Hepatocyte (in vitro differentiated cells): ENCODE data around the gene SPSB1. TPM values are rescaled to one million over a fixed set of nuclear protein-coding genes. Genes with fewer than 3 reads are reported as not detected.

Source experiments
- DNase-seq: peaks from one replicate; pipeline ENCODE4 v3.0.0-alpha.2; 2016; ENCODE audit warnings: low spot score
- H2AFZ ChIP-seq: fragments of 200-600 bp; sonication (generic); 2 replicates; pipeline ENCODE4 v1.6.0; 2016; ENCODE audit warnings: antibody characterized with exemption, mild to moderate bottlenecking
- H3K27ac ChIP-seq: fragments of 200-600 bp; sonication (generic); 2 replicates; pipeline ENCODE4 v1.5.1; 2016; ENCODE audit warnings: mild to moderate bottlenecking
- H3K27me3 ChIP-seq: fragments of 200-600 bp; sonication (generic); 2 replicates; pipeline ENCODE4 v1.6.1; 2016
- H3K36me3 ChIP-seq: fragments of 200-600 bp; sonication (generic); replicated peaks from 2 replicates; pipeline ENCODE4 v1.5.1; 2016; ENCODE audit warnings: low read depth; ENCODE audit not compliant: insufficient read depth
- H3K4me1 ChIP-seq: fragments of 200-600 bp; sonication (generic); 2 replicates; pipeline ENCODE4 v1.5.1; 2016; ENCODE audit warnings: mild to moderate bottlenecking, moderate library complexity; ENCODE audit not compliant: insufficient read depth
- H3K4me2 ChIP-seq: fragments of 200-600 bp; sonication (generic); 2 replicates; pipeline ENCODE4 v1.6.0; 2016
- H3K4me3 ChIP-seq: fragments of 200-600 bp; sonication (generic); 2 replicates; pipeline ENCODE4 v1.5.1; 2016; ENCODE audit warnings: mild to moderate bottlenecking
- H3K79me2 ChIP-seq: fragments of 200-600 bp; sonication (generic); 2 replicates; pipeline ENCODE4 v1.6.0; 2017; ENCODE audit warnings: mild to moderate bottlenecking
- H3K9me2 ChIP-seq: fragments of 200-600 bp; sonication (generic); replicated peaks from 2 replicates; pipeline ENCODE4 v1.6.0; 2017; ENCODE audit warnings: mild to moderate bottlenecking; ENCODE audit not compliant: insufficient read depth
- H3K9me3 ChIP-seq: fragments of 200-600 bp; sonication (generic); 2 replicates; pipeline ENCODE4 v1.5.1; 2016; ENCODE audit warnings: low read depth, mild to moderate bottlenecking
- H4K20me1 ChIP-seq: fragments of 200-600 bp; sonication (generic); 2 replicates; pipeline ENCODE4 v1.6.0; 2016; ENCODE audit warnings: mild to moderate bottlenecking; ENCODE audit not compliant: insufficient read depth, poor library complexity, severe bottlenecking
- EZH2 ChIP-seq: fragments of 200-600 bp; sonication (generic); IDR thresholded peaks from 2 replicates; pipeline ENCODE4 v1.6.1; 2016; ENCODE audit warnings: antibody characterized with exemption, mild to moderate bottlenecking, borderline replicate concordance
- EZH2phosphoT487 ChIP-seq: fragments of 200-600 bp; sonication (generic); IDR thresholded peaks from one replicate; pipeline ENCODE4 v1.6.1; 2018; ENCODE audit warnings: antibody characterized with exemption, mild to moderate bottlenecking, low read depth, moderate library complexity; ENCODE audit not compliant: unreplicated experiment, severe bottlenecking
- WGBS: methylation state at CpG from one replicate; pipeline ENCODE4 v1.1.6; 2016; ENCODE audit warnings: low lambda C conversion rate; ENCODE audit errors: missing lambda C conversion rate; 5-methylcytosine and 5-hydroxymethylcytosine counted together
- polyA plus RNA-seq: library from polyadenylated mRNA; unstranded; fragments of >200 nt; fragmentation: Nextera tagmentation; extraction: Ambion mirVana; gene quantifications from 2 replicates; pipeline ENCODE4 v1.2.1, GENCODE V29; 2016
- total RNA-seq: library from RNA; depleted of rRNA; stranded (reverse); fragments of >200 nt; gene quantifications from 2 replicates; pipeline ENCODE4 v1.2.3, GENCODE V29; 2014
- TF ChIP-seq, protein P1 (sequence below): fragments of 200-600 bp; sonication (generic); IDR thresholded peaks from 2 replicates; pipeline ENCODE4 v1.5.1; 2016; ENCODE audit warnings: antibody characterized with exemption, mild to moderate bottlenecking; ENCODE audit not compliant: poor library complexity

The SPSB1 gene
- total and polyA plus RNA-seq, 2 experiments from 2014 or later: 61.3 to 102 TPM

DNA sequence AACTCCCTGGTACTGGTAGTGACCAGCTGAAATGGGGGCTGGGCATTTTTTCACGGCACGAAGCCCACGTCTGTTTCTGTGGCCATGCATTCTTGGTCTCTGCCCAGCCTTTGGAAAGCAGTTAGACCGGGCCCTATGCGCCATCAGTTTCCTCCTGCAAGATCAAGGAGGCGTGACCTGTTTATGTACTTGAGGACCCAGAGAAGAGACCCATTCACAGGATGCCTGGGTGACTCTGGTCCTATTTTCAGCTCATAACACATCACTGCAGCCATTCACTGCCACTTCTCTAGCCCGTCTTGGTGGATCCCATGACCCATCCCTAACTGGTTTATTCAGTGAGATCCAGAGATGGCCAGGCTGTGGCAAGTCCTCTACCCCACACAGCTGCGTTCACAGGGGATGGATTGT is 70.4 kb downstream of the SPSB1 start:
- H3K36me3 ChIP-seq: no peaks in the 10 kb centered on the region
- H3K79me2 ChIP-seq: peaks cover 78% of the 10 kb centered on the region
- H4K20me1 ChIP-seq: peaks cover 38% of the 10 kb centered on the region

DNA sequence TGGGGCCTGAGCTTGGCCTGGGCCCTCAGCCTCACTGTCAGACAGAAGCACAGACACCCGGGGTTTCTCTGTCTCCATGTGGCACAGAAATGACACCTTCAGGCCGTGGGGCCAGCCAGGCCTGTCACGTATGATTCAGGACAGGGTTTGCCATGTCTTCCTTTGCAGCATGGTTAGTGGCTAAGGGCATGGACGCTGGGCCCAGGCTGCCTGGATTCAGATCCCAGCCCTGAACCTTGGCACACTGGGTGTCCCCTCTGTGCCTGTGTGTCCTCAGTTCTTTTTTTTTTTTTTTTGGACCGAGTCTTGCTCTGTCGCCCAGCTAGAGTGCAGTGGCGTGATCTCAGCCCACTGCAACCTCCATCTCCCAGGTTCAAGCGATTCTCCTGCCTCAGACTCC is 73.6 kb downstream of the SPSB1 start:
- no peak for DNase-seq
- H3K36me3 ChIP-seq: no peaks in the 10 kb centered on the region
- H3K27ac ChIP-seq: no peak overlapping the region

More for the DNA sequence above, 70.4 kb downstream of the SPSB1 start:
- Histone ChIP-seq H3K9me3 (no peaks in the 10 kb centered on the region), H3K27me3 (no peaks in the 10 kb centered on the region), H2AFZ (no peak overlapping the region), H3K4me1 (no peaks in the 10 kb centered on the region), H3K4me3 (no peak overlapping the region), H3K4me2 (no peak overlapping the region), H3K9me2 (no peaks in the 10 kb centered on the region), H3K27ac (no peak overlapping the region)
- no peak for DNase-seq
- WGBS: 94% methylated on average over 8 of the region's 8 CpGs
- TF ChIP-seq, protein P1, sequence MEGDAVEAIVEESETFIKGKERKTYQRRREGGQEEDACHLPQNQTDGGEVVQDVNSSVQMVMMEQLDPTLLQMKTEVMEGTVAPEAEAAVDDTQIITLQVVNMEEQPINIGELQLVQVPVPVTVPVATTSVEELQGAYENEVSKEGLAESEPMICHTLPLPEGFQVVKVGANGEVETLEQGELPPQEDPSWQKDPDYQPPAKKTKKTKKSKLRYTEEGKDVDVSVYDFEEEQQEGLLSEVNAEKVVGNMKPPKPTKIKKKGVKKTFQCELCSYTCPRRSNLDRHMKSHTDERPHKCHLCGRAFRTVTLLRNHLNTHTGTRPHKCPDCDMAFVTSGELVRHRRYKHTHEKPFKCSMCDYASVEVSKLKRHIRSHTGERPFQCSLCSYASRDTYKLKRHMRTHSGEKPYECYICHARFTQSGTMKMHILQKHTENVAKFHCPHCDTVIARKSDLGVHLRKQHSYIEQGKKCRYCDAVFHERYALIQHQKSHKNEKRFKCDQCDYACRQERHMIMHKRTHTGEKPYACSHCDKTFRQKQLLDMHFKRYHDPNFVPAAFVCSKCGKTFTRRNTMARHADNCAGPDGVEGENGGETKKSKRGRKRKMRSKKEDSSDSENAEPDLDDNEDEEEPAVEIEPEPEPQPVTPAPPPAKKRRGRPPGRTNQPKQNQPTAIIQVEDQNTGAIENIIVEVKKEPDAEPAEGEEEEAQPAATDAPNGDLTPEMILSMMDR: no peak
- TF ChIP-seq EZH2 (no peak), EZH2phosphoT487 (no peak)

DNA sequence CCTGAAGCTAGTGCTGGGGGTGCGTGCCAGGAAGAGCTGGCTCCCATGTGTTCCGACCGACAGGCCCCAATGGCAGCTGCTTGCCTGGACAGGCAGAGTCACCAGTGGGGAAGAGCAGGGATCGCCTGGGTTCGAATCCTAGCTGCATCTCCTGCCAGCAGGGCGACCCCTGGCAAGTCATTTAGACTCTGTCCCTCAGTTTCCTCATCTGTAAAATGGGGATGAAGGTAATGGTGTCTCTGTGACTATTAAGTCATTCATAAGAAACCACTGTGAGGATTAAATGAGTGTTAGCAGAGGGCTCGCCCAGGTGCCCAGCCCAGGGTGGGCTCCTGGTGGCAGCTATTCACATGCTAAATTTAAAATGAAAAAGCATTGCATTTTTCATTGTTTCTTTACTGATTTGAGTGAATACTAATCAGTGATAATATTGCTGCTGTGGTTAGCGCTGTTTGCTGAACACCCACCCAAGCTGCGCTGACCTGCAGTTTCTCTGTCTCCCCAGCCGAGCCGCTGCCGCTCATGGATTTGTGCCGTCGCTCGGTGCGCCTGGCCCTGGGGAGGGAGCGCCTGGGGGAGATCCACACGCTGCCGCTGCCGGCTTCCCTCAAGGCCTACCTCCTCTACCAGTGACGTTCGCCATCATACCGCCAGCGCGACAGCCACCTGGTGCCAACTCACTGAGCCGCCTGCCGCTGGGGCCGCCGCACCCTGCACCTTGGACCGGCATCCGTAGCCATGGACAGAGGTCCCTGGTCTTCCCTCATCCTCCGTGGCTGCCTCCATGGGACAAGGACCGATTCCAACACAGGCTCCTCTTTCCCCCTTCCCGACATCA is 74.5 kb downstream of the SPSB1 start:
- peaks cover 13% of the 10 kb centered on the region for H4K20me1 ChIP-seq
- H3K4me2 ChIP-seq: no peak overlapping the region
- H3K4me3 ChIP-seq: no peak overlapping the region
- H3K9me2 ChIP-seq: no peaks in the 10 kb centered on the region
- H3K79me2 ChIP-seq: peaks cover 55% of the 10 kb centered on the region
- no peak for DNase-seq
- no peaks in the 10 kb centered on the region for H3K36me3 ChIP-seq
- TF ChIP-seq, protein P1: no peak
- no peak for TF ChIP-seq EZH2phosphoT487
- no peak for TF ChIP-seq EZH2
- H3K27ac ChIP-seq: no peak overlapping the region
- WGBS: 97% methylated on average over 34 of the region's 34 CpGs
- no peaks in the 10 kb centered on the region for H3K27me3 ChIP-seq
- peaks cover 18% of the 10 kb centered on the region for H3K4me1 ChIP-seq
- H2AFZ ChIP-seq: no peak overlapping the region
- no peaks in the 10 kb centered on the region for H3K9me3 ChIP-seq

More for the DNA sequence above, 73.6 kb downstream of the SPSB1 start:
- no peaks in the 10 kb centered on the region for H3K9me3 ChIP-seq
- H2AFZ ChIP-seq: no peak overlapping the region
- H3K9me2 ChIP-seq: no peaks in the 10 kb centered on the region
- H3K4me3 ChIP-seq: no peak overlapping the region
- peaks cover 11% of the 10 kb centered on the region for H3K4me1 ChIP-seq
- H3K27me3 ChIP-seq: no peaks in the 10 kb centered on the region
- peaks cover 62% of the 10 kb centered on the region for H3K79me2 ChIP-seq
- no peak overlapping the region for H3K4me2 ChIP-seq
- 94% methylated on average over 8 of the region's 8 CpGs for WGBS
- TF ChIP-seq, protein P1: no peak
- H4K20me1 ChIP-seq: peaks cover 18% of the 10 kb centered on the region
